Activated naive CD8-positive, alpha-beta T cell treated with anti-CD3 and anti-CD28 coated beads, Interleukin-2, amount 50 U/mL, for 24 hours (primary cell): ENCODE measurements around the gene GCK.
"Not testable (repeated sequence)": the region's sequence is repeated elsewhere in the genome, so short reads cannot be mapped to it uniquely, and the experiment has no call there.

Experiments
- ATAC-seq: fragments of 150-1000 bp; cut with Tn5 transposase; one replicate; pipeline ENCODE4 v1.10.0; 2021
- DNase-seq: peaks from one replicate; pipeline ENCODE4 v3.0.0; 2021
- H3K27ac Mint-ChIP-seq: one replicate; pipeline ENCODE4 v1.8.0; 2021; ENCODE audit warnings: mild to moderate bottlenecking, mixed read lengths
- H3K27me3 Mint-ChIP-seq: one replicate; pipeline ENCODE4 v1.8.0; 2021; ENCODE audit warnings: mixed read lengths
- H3K36me3 Mint-ChIP-seq: one replicate; pipeline ENCODE4 v1.8.0; 2021; ENCODE audit warnings: low read depth, mixed read lengths
- H3K4me1 Mint-ChIP-seq: one replicate; pipeline ENCODE4 v1.8.0; 2021; ENCODE audit warnings: mixed read lengths
- H3K4me3 Mint-ChIP-seq: one replicate; pipeline ENCODE4 v1.8.0; 2021; ENCODE audit warnings: mild to moderate bottlenecking, moderate library complexity, mixed read lengths
- H3K9me3 Mint-ChIP-seq: one replicate; pipeline ENCODE4 v1.8.0; 2021; ENCODE audit warnings: mixed read lengths

GCK gene

DNA sequence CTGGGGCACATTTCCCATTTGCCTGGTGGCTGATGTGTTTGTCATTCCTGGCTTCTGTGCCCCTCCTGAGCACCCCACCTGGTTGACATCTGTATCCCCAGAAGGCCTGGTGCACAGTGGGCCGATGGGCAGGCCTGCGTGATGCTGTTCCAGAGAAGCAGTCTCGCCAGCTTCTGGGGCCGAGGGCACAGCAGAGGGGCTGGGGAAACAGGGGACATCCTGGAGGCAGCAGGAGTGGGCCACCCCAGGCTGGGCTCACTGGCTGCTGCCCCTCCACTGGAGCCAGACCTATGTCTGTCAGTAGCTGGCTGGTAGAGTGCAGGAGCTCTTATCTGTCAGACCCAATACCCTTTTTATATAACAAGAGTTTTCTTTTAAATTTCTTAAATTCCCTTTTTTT, 47.2 kb downstream of the GCK start:
- DNase-seq (no peak), ATAC-seq (no peak)
- peaks cover 4% of the 10 kb centered on the region for H3K27me3 Mint-ChIP-seq
- H3K4me3 Mint-ChIP-seq: no peak overlapping the region
- H3K9me3 Mint-ChIP-seq: no peaks in the 10 kb centered on the region
- peaks cover 7% of the 10 kb centered on the region for H3K4me1 Mint-ChIP-seq
- no peaks in the 10 kb centered on the region for H3K36me3 Mint-ChIP-seq
- H3K27ac Mint-ChIP-seq: no peak overlapping the region

DNA sequence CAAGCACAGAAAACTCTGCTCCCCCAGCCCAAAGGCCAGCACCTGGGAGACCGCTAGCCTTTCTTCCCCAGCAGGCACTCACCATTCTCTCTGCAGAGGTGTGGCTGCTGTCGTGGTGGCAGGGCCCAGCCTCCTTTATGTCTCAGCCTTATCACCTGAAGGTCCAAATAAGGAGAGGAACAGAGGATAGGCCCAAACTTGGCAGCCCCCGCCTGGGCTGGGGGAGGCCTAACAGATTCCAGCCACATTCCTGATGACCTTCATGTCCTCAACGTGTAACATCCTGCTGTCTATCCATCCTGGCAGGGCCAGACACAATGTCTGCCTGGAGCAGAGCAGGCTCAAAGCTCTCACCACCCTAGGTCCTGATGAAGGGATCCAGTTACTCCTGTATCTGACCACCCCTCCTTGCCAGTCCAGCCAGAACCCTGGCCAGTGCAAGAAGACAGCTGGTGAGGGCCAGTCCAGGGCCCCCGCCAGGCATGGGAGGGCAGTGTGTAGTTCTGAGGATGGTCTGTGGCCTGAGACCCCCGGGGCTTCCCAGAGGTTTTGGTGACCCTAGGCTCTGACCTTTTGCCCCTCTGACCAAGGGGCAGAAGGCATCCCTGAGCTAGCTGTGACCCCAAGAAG, 47.9 kb downstream of the GCK start, which contains the start of gene MYL7:
MYL7 (minus strand) TSS at position 112 of the 630 bp plus-strand sequence; CDS start at position 85, 27 bp downstream.
- Mint-ChIP-seq H3K4me3 (no peak within 1 kb of the TSS), H3K27ac (no peak within 1 kb of the TSS), H3K36me3 (no peaks in the 10 kb centered on the region), H3K9me3 (no peaks in the 10 kb centered on the region), H3K4me1 (peaks cover 7% of the 10 kb centered on the region), H3K27me3 (peaks cover 4% of the 10 kb centered on the region)
- ATAC-seq (no peak), DNase-seq (no peak)

DNA sequence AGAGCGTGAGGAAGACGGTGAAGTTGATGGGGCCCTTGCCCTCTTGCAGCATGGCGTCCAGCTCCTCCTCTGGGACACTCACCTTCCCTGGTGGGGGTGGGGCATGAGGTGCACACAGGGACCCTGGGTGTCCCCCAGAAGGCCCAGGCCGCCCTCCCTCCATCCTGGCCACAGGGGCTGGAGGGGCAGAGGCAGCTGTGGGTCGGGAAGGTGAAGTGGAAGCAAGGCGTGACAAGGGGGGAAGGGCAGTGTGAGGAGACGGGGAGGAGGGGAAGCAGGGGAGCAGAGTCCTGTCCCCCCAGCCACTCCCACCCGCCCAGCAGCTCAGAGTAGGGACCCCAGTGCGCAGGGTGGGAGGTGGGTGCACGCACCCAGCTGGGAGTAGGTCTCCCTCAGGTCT, 48.9 kb downstream of the GCK start:
- H3K36me3 Mint-ChIP-seq: no peaks in the 10 kb centered on the region
- no peaks in the 10 kb centered on the region for H3K9me3 Mint-ChIP-seq
- no peak overlapping the region for H3K4me3 Mint-ChIP-seq
- DNase-seq (no peak), ATAC-seq (no peak)
- peaks cover 3% of the 10 kb centered on the region for H3K4me1 Mint-ChIP-seq
- no peak overlapping the region for H3K27ac Mint-ChIP-seq
- H3K27me3 Mint-ChIP-seq: peaks cover 4% of the 10 kb centered on the region

DNA sequence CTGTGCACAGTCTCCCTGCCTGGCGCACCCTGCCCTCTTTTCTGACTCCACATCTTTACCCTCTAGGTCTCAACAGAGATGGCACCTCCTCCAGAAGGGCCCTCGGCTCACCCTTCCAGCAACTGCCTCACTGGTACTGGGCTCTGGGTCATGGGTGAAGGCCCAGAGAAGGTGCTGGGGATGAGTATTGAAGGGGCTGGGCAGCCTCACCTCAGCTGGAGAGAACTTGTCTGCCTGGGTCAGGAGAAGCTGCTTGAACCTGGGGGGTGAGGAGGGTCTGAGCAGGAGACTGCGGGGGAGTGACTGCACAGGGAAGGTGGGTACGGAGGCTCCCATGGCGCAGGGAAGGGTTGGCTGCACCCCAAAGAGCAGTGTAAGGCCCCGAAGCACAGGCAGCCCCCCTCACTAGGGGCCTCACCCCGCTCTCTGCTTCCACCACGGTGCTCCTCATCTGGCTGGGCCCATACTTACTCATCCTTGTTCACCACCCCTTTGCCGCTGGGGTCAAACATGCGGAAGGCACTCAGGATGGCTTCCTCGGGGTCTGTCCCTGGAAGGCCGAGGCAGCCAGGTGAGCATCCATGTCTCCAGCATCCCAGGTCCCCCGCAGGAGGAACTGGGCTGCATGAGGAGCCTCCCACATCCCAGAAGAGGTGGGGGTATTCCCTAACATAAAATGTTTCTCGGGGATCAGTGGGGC, 49.8 kb downstream of the GCK start:
- Mint-ChIP-seq H3K36me3 (no peaks in the 10 kb centered on the region), H3K4me3 (no peak overlapping the region), H3K4me1 (no peaks in the 10 kb centered on the region), H3K9me3 (no peaks in the 10 kb centered on the region), H3K27me3 (no peaks in the 10 kb centered on the region), H3K27ac (no peak overlapping the region)
- ATAC-seq (no peak), DNase-seq (no peak)

DNA sequence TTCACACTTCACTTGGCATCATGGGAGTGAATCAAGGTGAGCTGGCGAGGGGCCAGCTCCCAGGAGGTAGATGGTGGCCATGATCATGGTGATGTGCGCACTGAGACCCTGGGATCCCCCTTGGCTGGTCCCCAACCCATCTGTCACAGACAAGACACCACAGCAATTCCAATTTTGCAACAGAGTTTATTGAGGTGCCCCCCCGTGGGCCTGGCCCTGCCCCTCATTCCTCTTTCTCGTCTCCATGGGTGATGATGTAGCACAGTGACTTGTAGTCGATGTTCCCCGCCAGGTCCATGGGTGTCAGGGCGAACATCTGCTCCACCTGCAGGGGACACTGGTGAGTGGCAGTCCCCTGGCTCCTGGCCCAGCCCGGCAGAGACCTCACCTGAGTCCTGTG, 50.5 kb downstream of the GCK start:
- H3K27ac Mint-ChIP-seq: no peak overlapping the region
- ATAC-seq (no peak), DNase-seq (no peak)
- no peaks in the 10 kb centered on the region for H3K36me3 Mint-ChIP-seq
- H3K27me3 Mint-ChIP-seq: no peaks in the 10 kb centered on the region
- no peaks in the 10 kb centered on the region for H3K4me1 Mint-ChIP-seq
- no peaks in the 10 kb centered on the region for H3K9me3 Mint-ChIP-seq
- H3K4me3 Mint-ChIP-seq: no peak overlapping the region

DNA sequence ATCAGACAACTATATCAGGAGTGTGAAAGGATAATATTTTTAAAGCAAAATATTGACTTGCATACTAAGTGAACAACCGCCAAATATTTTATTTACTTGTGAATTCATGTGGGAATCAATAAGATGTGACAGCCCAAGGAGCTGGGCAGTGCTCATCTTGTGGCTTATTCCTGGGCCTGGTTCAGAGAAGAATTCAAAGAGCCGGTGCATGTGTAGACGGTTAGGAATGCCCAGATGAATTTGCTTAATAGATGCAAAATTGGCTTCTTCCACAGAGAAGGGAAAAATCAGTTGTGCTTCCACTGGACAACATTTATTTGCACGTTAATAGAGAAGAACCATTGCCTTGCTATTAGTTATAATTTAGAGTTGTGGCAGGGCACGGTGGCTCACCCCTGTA, 52.5 kb downstream of the GCK start:
- no peak overlapping the region for H3K27ac Mint-ChIP-seq
- no peaks in the 10 kb centered on the region for H3K4me1 Mint-ChIP-seq
- ATAC-seq: no peak

DNA sequence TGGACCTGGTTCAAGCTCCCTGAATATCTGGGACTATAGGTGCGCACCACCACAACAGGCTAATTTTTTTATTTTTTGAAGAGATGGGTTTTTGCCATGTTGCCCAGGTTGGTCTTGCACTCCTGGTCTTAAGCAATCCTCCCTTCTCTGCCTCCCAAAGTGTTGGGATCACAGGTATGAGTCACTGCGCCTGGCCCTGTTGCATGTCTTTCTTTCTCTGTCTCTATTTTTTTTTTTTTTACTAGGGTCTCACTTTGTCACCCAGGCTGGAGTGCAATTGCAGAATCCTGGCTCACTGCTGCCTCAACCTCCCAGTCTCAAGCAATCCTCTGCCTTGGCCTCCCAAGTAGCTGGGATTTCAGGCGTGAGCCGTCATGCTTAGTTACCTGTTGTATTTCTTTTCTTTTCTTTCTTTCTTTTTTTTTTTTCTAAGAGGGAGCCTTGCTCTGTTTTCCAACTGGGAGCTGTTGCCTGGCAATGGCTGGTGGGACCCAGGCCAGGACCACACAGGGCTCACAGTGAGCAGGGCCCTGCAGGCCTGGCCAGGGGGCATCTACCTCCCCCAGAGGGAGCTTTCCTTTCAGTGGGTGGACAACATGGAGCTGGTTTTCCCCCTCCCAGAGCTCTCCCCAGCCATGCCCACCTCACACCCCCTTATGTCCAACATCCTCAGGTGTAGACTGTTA, 54.2 kb downstream of the GCK start:
- Mint-ChIP-seq H3K36me3 (no peaks in the 10 kb centered on the region), H3K9me3 (no peaks in the 10 kb centered on the region), H3K4me1 (no peaks in the 10 kb centered on the region), H3K27ac (no peak overlapping the region), H3K4me3 (no peak overlapping the region), H3K27me3 (no peaks in the 10 kb centered on the region)
- ATAC-seq: no peak
- no peak for DNase-seq

More for the DNA sequence above, 52.5 kb downstream of the GCK start:
- Mint-ChIP-seq H3K4me3 (no peak overlapping the region), H3K27me3 (no peaks in the 10 kb centered on the region), H3K36me3 (no peaks in the 10 kb centered on the region), H3K9me3 (no peaks in the 10 kb centered on the region)
- no peak for DNase-seq

DNA sequence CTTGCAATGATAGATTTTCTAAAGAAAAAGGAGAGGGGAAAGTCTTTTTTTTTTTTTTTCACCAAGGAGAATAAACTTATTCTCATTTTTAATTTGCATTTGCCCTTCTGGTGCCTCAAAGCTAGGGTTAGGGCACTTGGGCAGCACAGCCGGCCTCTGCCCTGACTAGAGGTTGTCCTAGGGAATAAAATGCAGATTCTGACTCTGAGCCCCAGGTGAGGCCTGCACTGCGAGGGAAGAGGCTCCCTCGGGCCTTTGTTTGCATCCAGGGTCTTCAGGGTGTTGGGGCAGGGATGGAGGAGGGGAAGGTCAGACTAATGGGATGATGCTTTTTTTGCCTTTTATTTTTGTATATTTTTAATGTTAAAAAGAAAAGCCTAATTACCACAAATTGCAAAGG, 55.9 kb downstream of the GCK start:
- no peak overlapping the region for H3K27ac Mint-ChIP-seq
- H3K36me3 Mint-ChIP-seq: no peaks in the 10 kb centered on the region
- no peak overlapping the region for H3K4me3 Mint-ChIP-seq
- H3K4me1 Mint-ChIP-seq: no peaks in the 10 kb centered on the region
- ATAC-seq: no peak
- DNase-seq: no peak
- no peaks in the 10 kb centered on the region for H3K9me3 Mint-ChIP-seq
- no peaks in the 10 kb centered on the region for H3K27me3 Mint-ChIP-seq

DNA sequence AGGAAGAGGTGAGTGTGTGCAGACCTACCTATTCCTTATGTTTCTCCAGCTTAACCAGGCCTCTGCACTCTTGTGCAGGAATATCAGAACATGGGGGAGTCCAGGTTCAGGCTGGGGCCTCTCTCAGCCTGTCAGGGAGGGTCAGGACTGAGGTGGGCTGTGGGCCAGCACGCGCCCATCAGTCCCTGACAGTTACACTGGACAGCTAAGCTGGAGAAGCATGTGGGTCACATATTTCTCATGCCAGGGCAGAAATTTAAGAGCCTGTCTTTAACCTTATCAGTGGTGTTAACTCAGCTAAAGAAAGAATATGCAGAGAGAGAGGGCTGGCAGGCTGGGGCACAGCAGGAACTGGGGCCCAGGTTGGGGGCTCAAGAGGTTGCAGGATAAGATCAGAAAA, 57.2 kb downstream of the GCK start:
- Mint-ChIP-seq H3K27ac (peak overlapping the region; percentile 41), H3K27me3 (no peaks in the 10 kb centered on the region), H3K4me3 (no peak overlapping the region), H3K36me3 (no peaks in the 10 kb centered on the region), H3K4me1 (no peaks in the 10 kb centered on the region), H3K9me3 (no peaks in the 10 kb centered on the region)
- DNase-seq: no peak
- ATAC-seq: no peak

DNA sequence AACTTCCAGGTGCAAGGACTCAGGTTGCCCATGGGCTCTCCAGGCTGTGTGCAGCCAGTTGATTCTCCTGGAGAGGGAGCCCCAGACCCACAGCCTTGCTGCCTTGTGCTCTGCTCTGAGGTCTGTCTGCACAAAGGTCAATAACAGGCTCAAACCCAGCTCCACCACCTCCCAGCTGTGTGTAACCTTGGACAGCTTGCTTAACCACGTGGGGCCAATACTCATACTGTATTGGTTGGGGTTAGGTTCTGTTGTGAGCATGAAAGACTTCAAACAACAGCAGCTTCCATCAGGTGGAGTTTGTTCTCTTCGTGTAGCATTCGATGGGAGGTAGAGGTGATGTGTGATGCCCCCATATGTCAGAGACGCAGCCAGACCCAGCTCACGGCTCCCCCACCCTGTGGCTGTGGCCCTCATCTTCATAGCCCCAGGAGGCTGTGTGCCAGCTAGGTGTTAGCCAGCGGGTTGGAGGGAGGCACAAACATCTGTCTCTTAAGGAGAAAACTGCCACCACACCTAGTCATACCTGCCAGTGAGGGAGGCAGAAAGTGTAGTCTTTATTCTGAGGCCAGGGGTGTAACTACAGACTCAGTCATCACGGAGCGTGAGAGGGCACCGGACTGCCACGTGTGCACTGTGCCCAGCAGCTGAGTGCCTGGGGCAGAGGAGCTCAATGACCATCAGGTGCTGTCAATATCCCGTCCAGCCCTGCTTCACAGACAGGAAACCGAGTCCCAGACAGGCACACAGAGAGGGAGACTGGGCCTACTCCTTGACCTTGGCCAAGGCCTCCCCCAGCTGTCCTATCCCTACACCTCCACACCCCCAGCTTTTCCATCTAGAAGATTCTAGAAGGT, 57.8 kb downstream of the GCK start:
- no peaks in the 10 kb centered on the region for H3K27me3 Mint-ChIP-seq
- H3K4me1 Mint-ChIP-seq: no peaks in the 10 kb centered on the region
- no peak for DNase-seq
- no peaks in the 10 kb centered on the region for H3K9me3 Mint-ChIP-seq
- ATAC-seq: peak; percentile 30
- H3K27ac Mint-ChIP-seq: no peak overlapping the region
- no peaks in the 10 kb centered on the region for H3K36me3 Mint-ChIP-seq
- H3K4me3 Mint-ChIP-seq: no peak overlapping the region

DNA sequence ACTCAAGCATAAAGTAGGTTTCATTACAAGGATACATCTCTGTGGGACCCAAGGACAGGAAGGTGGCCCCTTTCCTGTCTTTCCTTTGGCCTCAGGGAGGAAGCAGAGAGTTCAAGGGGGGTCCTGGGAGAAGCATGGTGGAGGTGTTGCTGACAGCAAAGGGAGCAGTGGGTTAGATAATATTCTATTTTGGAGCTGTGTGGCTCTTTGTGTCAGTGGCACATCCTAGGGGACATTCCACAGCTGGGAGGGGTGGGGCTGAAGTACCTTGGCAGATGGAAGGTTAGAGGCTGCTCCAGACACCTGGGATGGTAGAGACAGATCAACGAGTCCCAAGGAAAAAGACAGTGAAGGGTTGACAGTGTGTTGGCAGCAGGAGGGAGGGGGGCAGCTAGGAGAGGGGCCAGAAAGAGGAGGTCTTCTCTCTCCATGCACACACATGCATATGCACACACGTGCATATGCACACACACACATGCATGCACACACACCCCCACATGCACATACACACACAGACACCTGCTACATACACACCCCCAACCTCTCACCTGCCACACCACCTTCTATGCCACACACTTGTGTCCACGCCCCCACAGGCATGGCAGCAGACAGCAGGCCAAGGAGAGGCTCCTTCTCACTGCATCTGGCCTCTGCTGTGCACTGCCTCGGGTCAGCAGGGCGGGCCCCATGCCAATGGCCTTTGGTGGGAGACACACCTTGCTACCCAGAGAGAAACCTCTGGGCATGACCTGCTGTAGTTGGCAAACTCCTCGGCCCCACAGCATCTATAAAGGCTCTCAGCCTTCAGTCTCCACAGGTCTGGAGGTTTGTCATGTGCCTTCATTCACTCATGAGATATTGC, 60.3 kb downstream of the GCK start:
- Mint-ChIP-seq H3K4me3 (no peak overlapping the region), H3K9me3 (no peaks in the 10 kb centered on the region), H3K4me1 (peaks cover 3% of the 10 kb centered on the region), H3K36me3 (no peaks in the 10 kb centered on the region), H3K27me3 (no peaks in the 10 kb centered on the region), H3K27ac (no peak overlapping the region)
- ATAC-seq: no peak
- no peak for DNase-seq

DNA sequence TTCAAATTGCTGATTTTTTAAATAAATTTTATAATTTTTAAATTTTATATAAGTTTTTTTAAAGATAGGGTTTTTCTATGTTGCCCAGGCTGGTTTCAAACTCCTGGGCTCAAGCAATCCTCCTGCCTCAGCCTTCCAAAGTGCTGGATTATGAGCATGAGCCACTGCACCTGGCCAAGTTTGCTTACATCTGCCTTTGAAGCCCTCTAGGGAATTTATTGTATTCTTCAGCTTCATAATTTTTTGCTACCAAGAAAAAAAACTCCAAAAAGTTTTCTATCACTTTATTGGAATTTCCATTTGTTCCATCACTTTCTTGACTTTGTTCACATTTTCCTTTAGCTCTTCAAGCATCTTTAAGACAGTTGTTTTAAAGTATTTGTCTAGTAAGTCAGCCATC, 62.1 kb downstream of the GCK start:
- no peaks in the 10 kb centered on the region for H3K9me3 Mint-ChIP-seq
- no peak for DNase-seq

DNA sequence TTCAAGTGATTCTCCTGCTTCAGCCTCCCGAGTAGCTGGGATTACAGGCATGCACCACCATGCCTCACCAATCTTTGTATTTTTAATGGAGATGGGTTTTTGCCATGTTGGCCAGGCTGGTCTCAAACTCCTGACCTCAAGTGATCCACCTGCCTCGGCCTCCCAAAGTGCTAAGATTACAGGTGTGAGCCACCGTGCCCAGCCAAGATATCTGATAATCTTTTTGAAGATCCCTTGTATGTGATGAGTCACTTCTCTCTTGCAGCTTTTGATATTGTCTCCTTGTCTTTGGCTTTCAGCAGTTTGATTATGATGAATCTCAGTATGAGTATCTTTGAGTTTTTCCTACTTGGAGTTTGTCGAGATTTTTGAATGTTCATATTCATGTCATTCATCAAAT, 62.7 kb downstream of the GCK start:
- H3K27me3 Mint-ChIP-seq, ATAC-seq, H3K9me3 Mint-ChIP-seq, H3K27ac Mint-ChIP-seq, DNase-seq, H3K4me3 Mint-ChIP-seq: not testable (repeated sequence)
- peaks cover 15% of the 10 kb centered on the region for H3K4me1 Mint-ChIP-seq
- peaks cover 10% of the 10 kb centered on the region for H3K36me3 Mint-ChIP-seq

More for the DNA sequence above, 62.1 kb downstream of the GCK start:
- Mint-ChIP-seq H3K27ac (no peak overlapping the region), H3K36me3 (peaks cover 6% of the 10 kb centered on the region), H3K4me3 (no peak overlapping the region), H3K4me1 (peaks cover 9% of the 10 kb centered on the region), H3K27me3 (no peaks in the 10 kb centered on the region)
- no peak for ATAC-seq

DNA sequence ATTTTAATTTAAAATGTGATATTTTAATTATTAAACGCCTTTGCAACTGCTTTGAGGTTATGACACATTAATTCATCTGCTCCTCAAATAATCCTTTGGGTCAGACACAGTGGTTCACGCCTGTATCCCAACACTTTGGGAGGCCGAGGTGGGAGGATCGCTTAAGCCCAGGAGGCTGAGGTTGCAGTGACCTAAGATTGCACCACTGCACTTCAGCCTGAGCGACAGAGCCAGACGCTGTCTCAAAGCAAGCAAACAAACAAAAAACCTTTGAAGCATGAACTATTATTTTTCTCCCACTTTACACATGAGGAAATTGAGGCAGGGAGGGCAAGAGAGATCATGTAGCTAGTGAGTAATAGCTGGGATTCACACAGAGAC, 64.4 kb downstream of the GCK start:
- peak overlapping the region; percentile 12 for H3K4me3 Mint-ChIP-seq
- H3K9me3 Mint-ChIP-seq: no peaks in the 10 kb centered on the region
- peaks cover 26% of the 10 kb centered on the region for H3K36me3 Mint-ChIP-seq
- H3K27ac Mint-ChIP-seq: no peak overlapping the region
- no peak for ATAC-seq
- H3K4me1 Mint-ChIP-seq: peaks cover 32% of the 10 kb centered on the region
- no peak for DNase-seq
- no peaks in the 10 kb centered on the region for H3K27me3 Mint-ChIP-seq
